HG02884 (cell line): ENCODE measurements around the gene ERC2.

Source experiments
- ATAC-seq: cut with Tn5 transposase; IDR thresholded peaks from one replicate; pipeline ENCODE4 v1.9.1; 2021; ENCODE audit warnings: mild to moderate bottlenecking, moderate library complexity; ENCODE audit not compliant: unreplicated experiment

Gene ERC2

DNA sequence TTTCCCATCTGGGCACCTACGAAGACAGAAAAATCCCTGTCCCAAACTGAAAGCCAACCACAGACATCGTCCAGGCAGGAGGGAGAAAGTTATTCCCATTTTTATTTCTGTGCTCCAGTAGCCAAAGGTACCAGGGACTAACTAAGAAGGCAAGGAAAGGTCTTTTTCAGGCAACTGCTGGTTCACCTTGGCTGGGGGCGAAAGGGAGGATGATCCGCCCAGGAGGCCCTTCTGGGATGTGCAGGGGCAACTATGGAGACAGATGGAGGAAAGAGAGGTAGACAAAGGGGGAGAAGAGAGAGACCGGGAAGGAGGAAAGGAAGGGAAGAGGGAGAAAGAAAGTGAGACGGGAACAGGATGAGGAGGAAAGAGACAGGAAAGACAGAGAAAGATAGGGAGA, 994.5 kb downstream of the ERC2 start:
- ATAC-seq: no peak

DNA sequence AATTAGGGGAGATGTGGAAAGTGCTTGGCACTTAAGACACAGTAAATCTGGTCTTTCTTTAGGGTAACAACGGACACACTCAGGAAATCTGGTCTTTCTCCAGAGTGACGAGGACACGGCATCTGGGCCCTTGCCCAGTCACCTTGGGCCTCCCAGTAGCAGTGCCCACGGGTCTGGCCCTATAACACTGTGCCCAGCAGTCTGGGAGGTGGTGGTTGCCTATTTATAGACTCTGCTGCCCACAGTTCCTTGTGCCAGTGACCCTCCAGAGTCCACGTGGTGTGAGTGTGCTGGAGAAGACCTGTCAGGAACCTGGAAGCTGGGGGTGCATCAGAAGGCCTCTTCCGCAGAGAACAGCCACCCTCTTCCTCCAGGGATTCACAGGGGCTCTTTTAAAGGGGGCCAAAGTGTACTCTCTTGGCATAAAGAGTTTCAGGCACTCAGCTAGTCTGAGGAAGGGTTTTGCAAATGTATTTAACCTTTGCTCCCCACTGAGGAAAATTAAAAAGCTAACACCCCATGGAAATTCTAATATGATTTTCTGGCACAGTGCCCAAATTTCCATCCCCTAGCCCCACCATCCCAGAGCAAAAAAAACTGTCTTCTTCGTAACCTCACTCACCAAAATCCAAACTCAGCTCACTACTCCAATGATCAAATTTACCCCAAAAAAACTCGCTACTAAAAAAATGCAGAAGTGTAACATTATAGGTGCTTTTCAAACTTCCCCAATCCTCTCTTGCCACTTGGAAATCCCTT, 996.6 kb downstream of the ERC2 start:
- no peak for ATAC-seq

DNA sequence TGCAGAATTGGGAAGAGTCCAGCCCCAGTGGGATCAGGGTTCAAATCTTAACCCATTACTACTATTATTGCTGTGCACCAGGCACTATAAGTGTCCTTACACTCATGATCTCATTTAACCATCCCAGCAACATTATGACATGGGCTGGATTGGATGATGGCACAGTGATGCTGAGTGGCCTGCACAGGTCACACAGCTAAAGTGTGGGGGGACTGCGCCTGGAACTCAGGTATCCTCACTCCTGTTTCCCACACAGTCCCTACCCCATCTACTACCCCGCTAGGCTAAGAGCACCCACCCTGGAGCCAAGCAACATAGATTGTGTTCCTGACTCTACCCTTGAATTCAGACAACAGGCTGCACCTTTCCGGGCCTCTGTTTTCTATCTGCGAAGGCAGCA, 997.2 kb downstream of the ERC2 start:
- no peak for ATAC-seq

DNA sequence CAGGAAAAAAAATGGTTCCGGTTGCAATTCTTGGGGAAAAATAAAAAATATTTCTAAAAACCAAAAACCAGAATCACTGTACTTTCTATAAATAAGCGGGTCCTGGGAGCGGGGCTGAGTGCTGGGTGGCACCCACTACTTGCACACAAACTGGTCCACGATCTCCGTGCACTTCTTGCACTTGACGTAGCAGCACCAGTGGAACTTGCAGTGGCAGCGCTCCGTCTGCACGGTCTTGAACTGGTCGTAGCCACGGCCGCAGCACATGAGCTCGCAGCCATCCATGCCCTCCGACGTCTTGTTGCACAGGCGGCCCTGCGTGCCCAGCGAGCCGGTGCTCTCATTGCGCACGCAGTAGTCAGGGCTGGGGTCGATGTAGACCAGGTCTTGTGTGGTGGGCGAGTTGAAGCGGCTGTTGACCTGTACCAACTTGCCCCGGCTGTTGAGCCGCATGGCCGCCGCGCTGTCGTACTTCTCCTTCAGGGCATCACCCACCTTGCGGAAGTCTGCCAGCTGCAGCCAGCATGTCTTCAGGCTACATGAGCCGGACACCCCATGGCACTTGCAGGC, 998.2 kb downstream of the ERC2 start:
- ATAC-seq: no peak

DNA sequence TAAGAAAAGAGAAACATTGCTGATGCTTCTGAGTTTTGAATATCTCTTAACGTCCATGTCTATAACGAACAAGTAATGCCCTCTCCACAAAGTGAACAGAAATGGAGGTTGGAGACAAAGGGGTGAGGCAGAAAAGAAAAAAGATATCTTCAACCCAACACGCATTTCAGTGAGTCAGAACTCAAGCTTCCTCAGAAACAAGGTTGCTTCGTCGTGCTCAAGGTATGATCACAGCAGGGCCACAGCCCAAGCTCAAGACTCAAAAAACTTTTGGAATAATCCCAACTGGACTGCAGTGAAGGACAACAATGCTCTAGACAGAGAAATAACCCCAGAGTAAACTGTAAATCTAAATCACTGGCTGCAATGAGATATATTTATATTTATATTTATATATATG, 1000.0 kb downstream of the ERC2 start:
- ATAC-seq: no peak

DNA sequence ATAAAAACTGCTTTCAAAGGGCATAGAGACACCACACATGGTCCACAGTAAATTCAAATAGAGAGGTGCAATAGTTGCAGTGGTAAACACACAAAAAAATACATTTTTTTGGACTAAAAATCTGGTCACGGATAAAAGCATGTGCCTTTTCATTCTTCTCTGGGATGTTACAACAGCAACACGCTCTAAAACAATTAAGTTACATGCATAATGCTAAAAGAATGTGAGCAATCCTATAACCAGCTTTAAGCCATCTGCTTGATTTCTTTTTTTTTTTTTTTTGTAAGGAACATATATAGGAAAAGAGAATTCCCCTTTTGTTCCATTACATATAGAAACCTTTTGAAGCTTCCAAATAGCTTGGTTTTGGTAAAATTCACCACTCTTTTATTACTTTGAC, 1001.2 kb downstream of the ERC2 start:
- no peak for ATAC-seq

DNA sequence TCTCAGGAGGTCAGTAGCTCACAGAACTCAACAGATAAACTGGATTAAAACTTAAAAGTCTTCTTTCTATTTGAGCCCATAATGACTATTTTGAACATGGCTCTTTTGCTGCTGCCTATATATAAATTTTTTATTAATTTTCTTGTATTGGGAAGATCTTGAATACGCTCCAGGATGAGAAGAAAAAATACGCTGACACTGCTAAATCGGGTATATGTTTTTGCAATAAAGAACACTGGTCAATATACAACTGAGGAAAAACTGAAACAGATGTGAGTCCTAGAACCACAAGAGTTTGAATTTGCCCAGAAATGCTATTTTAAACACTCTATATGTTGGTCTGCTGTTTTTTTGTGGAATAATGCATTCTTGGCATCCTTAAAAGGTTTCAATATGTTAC, 1001.7 kb downstream of the ERC2 start:
- ATAC-seq: no peak

DNA sequence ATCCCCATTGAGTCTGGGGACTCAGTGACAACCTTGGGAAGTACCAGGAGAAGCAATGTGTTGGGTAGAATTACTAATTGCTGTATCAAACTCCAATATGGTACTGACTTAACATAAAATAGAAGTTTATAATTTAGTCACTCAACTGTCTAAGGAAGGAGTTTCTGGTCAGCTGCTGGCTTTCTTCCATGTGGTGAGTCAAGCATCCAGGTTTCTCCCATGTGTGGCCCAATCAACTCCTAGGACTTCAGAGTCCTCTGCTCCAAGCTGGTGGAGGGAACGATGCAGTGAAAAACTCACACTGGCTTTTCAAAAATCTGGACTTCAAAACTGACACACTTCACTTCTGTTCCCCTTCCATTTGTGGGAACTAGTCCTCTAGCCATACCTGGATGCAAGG, 1006.4 kb downstream of the ERC2 start:
- ATAC-seq: no peak

DNA sequence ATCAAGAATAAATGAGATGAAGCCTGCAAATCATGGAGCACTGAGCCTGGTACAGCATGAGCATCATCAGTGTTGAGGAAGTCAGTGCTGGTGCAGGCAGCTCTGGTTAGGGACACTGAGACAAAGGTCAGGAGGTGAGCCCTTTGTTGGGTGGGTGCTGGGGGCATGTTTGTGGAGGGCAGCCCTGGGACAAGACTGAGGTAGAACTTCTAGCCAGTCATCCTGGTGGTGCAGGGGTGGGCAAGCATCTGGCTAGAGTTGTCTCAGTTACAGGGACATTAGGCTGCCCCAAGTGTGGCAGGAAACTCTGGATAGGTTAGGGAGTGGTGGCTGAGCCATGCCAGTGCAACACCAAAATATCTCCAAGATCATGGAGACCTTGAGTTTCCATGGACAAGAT, 1008.4 kb downstream of the ERC2 start:
- no peak for ATAC-seq
